Naive thymus-derived CD4-positive, alpha-beta T cell (primary cell): ENCODE data around the gene CHAF1B. TPM values are rescaled to one million over a fixed set of nuclear protein-coding genes. Genes with fewer than 3 reads are reported as not detected.
"Not testable (repeated sequence)": the region's sequence is repeated elsewhere in the genome, so short reads cannot be mapped to it uniquely, and the experiment has no call there.

Experiments used
- ATAC-seq: fragments of 150-1000 bp; cut with Tn5 transposase; 2 replicates; pipeline ENCODE4 v1.10.0; 2021; ENCODE audit warnings: mild to moderate bottlenecking, moderate library complexity
- CTCF ChIA-PET: fragments of 350-600 bp; sonication (Branson Sonifier 250); formaldehyde crosslinking; loops from one replicate; lab custom pipeline; 2021; ENCODE audit warnings: antibody characterized with exemption; lab: Charles Lee
- POLR2A ChIA-PET: fragments of 350-600 bp; sonication (Branson Sonifier 250); formaldehyde crosslinking; loops from one replicate; lab custom pipeline; 2021; ENCODE audit warnings: antibody characterized with exemption, inconsistent platforms; lab: Charles Lee
- DNase-seq, 9 donors: peaks; one replicate each; pipeline versions ENCODE4 v3.0.0 to v3.0.0-alpha.2; 2020 to 2022; ENCODE audit warnings: mixed read lengths in 1 of 9
- H3K27ac ChIP-seq: one replicate; pipeline ENCODE4 v1.7.0; 2013; ENCODE audit warnings: mild to moderate bottlenecking, low read depth, low read length, moderate library complexity
- H3K27me3 ChIP-seq, 2 donors: one replicate each; pipeline ENCODE4 v1.7.0; 2013; ENCODE audit warnings: low read length in 2 of 2, mild to moderate bottlenecking in 2 of 2, moderate library complexity in 2 of 2; ENCODE audit not compliant: control insufficient read depth in 2 of 2, insufficient read depth in 2 of 2
- H3K36me3 ChIP-seq, 3 experiments: 1 replicate in 2 of 3; 2 replicates in 1 of 3; pipeline ENCODE4 v1.7.0; 2013; ENCODE audit warnings: low read length in 3 of 3, mild to moderate bottlenecking in 3 of 3, moderate library complexity in 1 of 3; ENCODE audit not compliant: insufficient read depth in 3 of 3, control insufficient read depth in 2 of 3
- H3K4me1 ChIP-seq, 2 donors: one replicate each; pipeline ENCODE4 v1.7.0; 2013; ENCODE audit warnings: low read length in 2 of 2, mild to moderate bottlenecking in 2 of 2, moderate library complexity in 1 of 2; ENCODE audit not compliant: control insufficient read depth in 2 of 2, insufficient read depth in 2 of 2
- H3K4me3 ChIP-seq: 2 replicates; pipeline ENCODE4 v1.7.0; 2013; ENCODE audit warnings: mild to moderate bottlenecking, low read length
- H3K9me3 ChIP-seq, 3 experiments: 1 replicate in 2 of 3; 2 replicates in 1 of 3; pipeline ENCODE4 v1.7.0; 2013; ENCODE audit warnings: low read length in 3 of 3; ENCODE audit not compliant: control insufficient read depth in 2 of 3
- H3K27ac Mint-ChIP-seq, 9 donors: one replicate each; pipeline ENCODE4 v1.8.0; 2020 to 2022; ENCODE audit warnings: mixed read lengths in 9 of 9, mild to moderate bottlenecking in 8 of 9, moderate library complexity in 5 of 9, inconsistent platforms in 2 of 9
- H3K27me3 Mint-ChIP-seq, 5 donors: one replicate each; pipeline ENCODE4 v1.8.0; 2021 to 2022; ENCODE audit warnings: mixed read lengths in 5 of 5, mild to moderate bottlenecking in 1 of 5
- H3K36me3 Mint-ChIP-seq, 5 donors: one replicate each; pipeline ENCODE4 v1.8.0; 2020 to 2022; ENCODE audit warnings: mixed read lengths in 5 of 5, mild to moderate bottlenecking in 3 of 5, inconsistent platforms in 1 of 5
- H3K4me1 Mint-ChIP-seq, 7 donors: one replicate each; pipeline ENCODE4 v1.8.0; 2020 to 2022; ENCODE audit warnings: mixed read lengths in 7 of 7, mild to moderate bottlenecking in 3 of 7, inconsistent platforms in 1 of 7
- H3K4me3 Mint-ChIP-seq, 10 donors: one replicate each; pipeline ENCODE4 v1.8.0; 2020 to 2022; ENCODE audit warnings: mild to moderate bottlenecking in 10 of 10, mixed read lengths in 10 of 10, moderate library complexity in 6 of 10, inconsistent platforms in 2 of 10
- H3K9me3 Mint-ChIP-seq, 11 donors: one replicate each; pipeline ENCODE4 v1.8.0; 2020 to 2022; ENCODE audit warnings: mixed read lengths in 11 of 11, mild to moderate bottlenecking in 4 of 11, inconsistent platforms in 1 of 11, moderate library complexity in 1 of 11
- intact Hi-C, 2 donors: fragments of 100-400 bp; cut with micrococcal nuclease; formaldehyde crosslinking; loops; one replicate each; pipeline ENCODE4 v1.15.1; 2023
- polyA plus RNA-seq, 2 donors: library from polyadenylated mRNA; unstranded; fragments of 300-500 nt; fragmentation: Illumina TruSeq; gene quantifications; one replicate each; pipeline ENCODE4 v1.2.3, GENCODE V29; 2021
- total RNA-seq, 6 experiments: library from RNA in 5 of 6; stranded (reverse) in 5 of 6; gene quantifications; 1 replicate in 5 of 6; 2 replicates in 1 of 6; pipeline ENCODE4 v1.2.3 and lab custom pipeline; 2021 to 2026

CHAF1B gene
- total and polyA plus RNA-seq, 7 experiments from 2014 or later: 0.61 to 21.4 (median 1.9) TPM

DNA sequence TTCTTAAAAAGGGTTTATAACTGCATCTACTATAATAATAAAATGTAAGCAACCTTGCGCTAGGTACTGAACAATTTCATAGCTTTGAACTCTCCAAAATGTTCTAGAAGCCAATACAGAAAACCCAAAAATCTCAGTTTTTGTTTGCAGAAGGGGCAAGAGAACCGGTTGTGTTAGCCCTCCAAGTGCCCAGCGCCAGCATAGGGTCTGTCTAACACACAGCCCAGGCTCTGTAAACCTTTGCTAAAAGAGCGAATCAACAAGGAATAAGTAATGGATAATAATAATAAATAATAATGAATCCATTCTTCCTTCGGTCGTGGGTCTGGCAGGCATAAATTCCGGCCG, 333 bp upstream of the CHAF1B start:
- Histone ChIP-seq H3K4me1 (peaks cover 0 to 4% of the 10 kb centered on the region in 2 donors), H3K27me3 (no peaks in the 10 kb centered on the region), H3K9me3 (no peaks in the 10 kb centered on the region), H3K36me3 (no peaks in the 10 kb centered on the region), H3K4me3 (no peak overlapping the region), H3K27ac (no peak overlapping the region)
- H3K9me3 Mint-ChIP-seq: no peaks in the 10 kb centered on the region
- no peak overlapping the region for H3K27ac Mint-ChIP-seq
- ATAC-seq (no peak), DNase-seq (no peak)
- peak overlapping the region in 8 of 10 donors; percentile 24 to 71 (median 50) for H3K4me3 Mint-ChIP-seq
- H3K27me3 Mint-ChIP-seq: no peaks in the 10 kb centered on the region
- H3K4me1 Mint-ChIP-seq: peaks cover 4 to 30% (median 6%) of the 10 kb centered on the region in 7 donors
- POLR2A ChIA-PET: interaction anchor here (1.4 to 1.5 kb wide), 2 partner anchors 8 to 65 kb away, joined by 4 read pairs; partner anchors contain the start of gene MORC3
- CTCF ChIA-PET: no interaction called here
- intact Hi-C loops: loop anchor here (1.0 to 5.0 kb wide), 6 partner anchors 65 to 1768 kb away; partner anchors contain the start of genes DOP1B (in 2 of the 2), MORC3 (in 2 of the 2), SETD4 (in 2 of the 2) and RCAN1 (in 1 of the 2)
- peaks cover 0 to 5% (median 0%) of the 10 kb centered on the region in 5 donors for H3K36me3 Mint-ChIP-seq

DNA sequence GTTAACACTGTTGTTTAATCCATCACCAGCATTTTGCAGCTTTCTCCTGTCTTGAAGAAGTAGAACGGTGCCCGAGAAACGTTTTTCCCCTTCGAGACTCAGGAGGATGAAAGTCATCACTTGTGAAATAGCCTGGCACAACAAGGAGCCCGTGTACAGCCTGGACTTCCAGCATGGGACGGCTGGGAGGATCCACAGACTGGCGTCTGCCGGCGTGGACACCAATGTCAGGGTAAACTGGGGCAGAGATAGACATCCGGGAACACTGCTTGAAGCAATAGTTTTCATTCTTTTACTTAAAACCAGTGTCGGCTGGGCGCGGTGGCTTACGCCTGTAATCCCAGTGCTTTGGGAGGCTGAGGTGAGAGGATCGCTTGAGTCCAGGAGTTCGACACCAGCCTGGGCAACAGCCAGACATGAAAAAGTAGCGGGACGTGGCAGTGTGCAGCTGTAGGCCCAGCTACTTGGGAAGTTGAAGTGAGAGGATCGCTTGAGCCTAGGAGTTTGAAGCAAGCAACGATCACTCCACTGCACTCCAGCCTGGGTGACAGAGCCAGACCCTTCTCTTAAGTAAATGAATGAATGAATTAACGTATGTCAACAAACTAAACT, 945 bp downstream of the CHAF1B start:
- intact Hi-C loops: loop anchor here in 1 of 2 donors (5.0 kb wide), 2 partner anchors 99 to 1769 kb away; partner anchors contain the start of gene RCAN1
- peak overlapping the region in 8 of 9 donors; percentile 7 to 83 (median 40) for H3K27ac Mint-ChIP-seq
- H3K27me3 Mint-ChIP-seq: no peaks in the 10 kb centered on the region
- POLR2A ChIA-PET: interaction anchor here (0.7 to 1.5 kb wide), 3 partner anchors 9 to 1172 kb away, joined by 3 to 4 read pairs (median 4); partner anchors contain the start of gene MORC3
- Histone ChIP-seq H3K27me3 (no peaks in the 10 kb centered on the region), H3K36me3 (no peaks in the 10 kb centered on the region), H3K27ac (peak overlapping the region; percentile 68), H3K4me1 (peaks cover 0 to 4% of the 10 kb centered on the region in 2 donors), H3K9me3 (no peaks in the 10 kb centered on the region), H3K4me3 (peak overlapping the region; percentile 77)
- DNase-seq (peak in 1 of 9 donors; percentile 11), ATAC-seq (no peak)
- peaks cover 4 to 30% (median 6%) of the 10 kb centered on the region in 7 donors for H3K4me1 Mint-ChIP-seq
- CTCF ChIA-PET: no interaction called here
- H3K4me3 Mint-ChIP-seq: peak overlapping the region; percentile 70 to 89 (median 85)
- no peaks in the 10 kb centered on the region for H3K9me3 Mint-ChIP-seq
- peaks cover 0 to 7% (median 0%) of the 10 kb centered on the region in 5 donors for H3K36me3 Mint-ChIP-seq

DNA sequence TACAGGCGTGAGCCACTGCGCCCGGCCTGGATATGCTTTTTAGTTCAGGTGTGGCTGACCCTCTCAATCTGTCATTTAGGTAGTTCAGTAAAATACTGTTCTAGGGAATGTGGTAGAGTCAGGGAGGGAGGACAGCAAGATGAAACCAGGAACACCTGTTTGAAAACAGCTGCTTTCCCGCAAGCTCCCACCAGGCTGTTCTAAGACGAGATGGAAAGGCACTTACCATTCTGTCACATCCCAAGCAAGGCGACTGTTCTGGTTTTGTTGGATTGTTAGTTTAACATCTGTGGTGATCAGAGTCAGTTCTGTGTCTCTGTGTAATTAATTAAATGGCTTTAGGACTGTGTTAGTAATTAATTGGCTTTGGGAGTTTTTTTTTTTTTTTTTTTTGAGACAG, 2.9 kb downstream of the CHAF1B start:
- peaks cover 0 to 4% of the 10 kb centered on the region in 2 donors for H3K4me1 ChIP-seq
- no peak overlapping the region for H3K4me3 ChIP-seq
- ATAC-seq: no peak
- DNase-seq: no peak
- ChIA-PET CTCF (no interaction called here), POLR2A (no interaction called here)
- H3K9me3 ChIP-seq: no peaks in the 10 kb centered on the region
- H3K36me3 ChIP-seq: no peaks in the 10 kb centered on the region
- Mint-ChIP-seq H3K36me3 (peaks cover 0 to 19% (median 10%) of the 10 kb centered on the region in 5 donors), H3K27ac (peak overlapping the region in 1 of 9 donors; percentile 9), H3K9me3 (peaks cover 0 to 12% (median 2%) of the 10 kb centered on the region in 11 donors), H3K4me1 (peaks cover 0 to 27% (median 6%) of the 10 kb centered on the region in 7 donors), H3K4me3 (no peak overlapping the region), H3K27me3 (no peaks in the 10 kb centered on the region)
- H3K27me3 ChIP-seq: no peaks in the 10 kb centered on the region
- no peak overlapping the region for H3K27ac ChIP-seq
- intact Hi-C loops: loop anchor here in 1 of 2 donors (5.0 kb wide), 2 partner anchors 101 to 1771 kb away; partner anchors contain the start of gene RCAN1

DNA sequence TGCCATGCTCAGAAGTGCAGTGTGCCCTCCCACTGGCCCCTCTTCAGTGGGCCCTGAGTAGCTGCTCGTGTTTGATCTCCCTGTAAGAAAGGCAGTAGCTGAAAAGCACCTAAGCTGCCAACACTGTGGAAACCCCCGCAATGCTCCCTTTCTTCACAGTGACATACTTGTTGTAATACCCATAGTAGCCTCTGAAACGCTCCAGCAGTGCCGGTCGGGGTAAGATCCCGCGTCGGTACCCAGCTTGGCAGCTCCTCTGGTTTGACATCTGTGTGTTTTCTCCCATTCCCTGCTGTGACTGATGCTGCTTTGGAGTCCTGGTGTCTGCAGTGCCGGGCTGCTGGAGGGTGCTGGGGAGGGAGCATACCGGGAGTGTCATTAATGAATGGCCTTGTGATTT, 3.6 kb downstream of the CHAF1B start:
- no peaks in the 10 kb centered on the region for H3K36me3 ChIP-seq
- Mint-ChIP-seq H3K36me3 (peaks cover 0 to 23% (median 10%) of the 10 kb centered on the region in 5 donors), H3K9me3 (peaks cover 0 to 12% (median 2%) of the 10 kb centered on the region in 11 donors), H3K27me3 (no peaks in the 10 kb centered on the region), H3K4me3 (no peak overlapping the region), H3K27ac (no peak overlapping the region), H3K4me1 (peaks cover 0 to 27% (median 6%) of the 10 kb centered on the region in 7 donors)
- no peak overlapping the region for H3K4me3 ChIP-seq
- H3K27me3 ChIP-seq: no peaks in the 10 kb centered on the region
- H3K27ac ChIP-seq: no peak overlapping the region
- ChIA-PET CTCF (no interaction called here), POLR2A (no interaction called here)
- no peaks in the 10 kb centered on the region for H3K9me3 ChIP-seq
- intact Hi-C loops: loop anchor here in 1 of 2 donors (5.0 kb wide), 2 partner anchors 102 to 1772 kb away; partner anchors contain the start of gene RCAN1
- peaks cover 0 to 4% of the 10 kb centered on the region in 2 donors for H3K4me1 ChIP-seq
- DNase-seq: no peak
- ATAC-seq: no peak

DNA sequence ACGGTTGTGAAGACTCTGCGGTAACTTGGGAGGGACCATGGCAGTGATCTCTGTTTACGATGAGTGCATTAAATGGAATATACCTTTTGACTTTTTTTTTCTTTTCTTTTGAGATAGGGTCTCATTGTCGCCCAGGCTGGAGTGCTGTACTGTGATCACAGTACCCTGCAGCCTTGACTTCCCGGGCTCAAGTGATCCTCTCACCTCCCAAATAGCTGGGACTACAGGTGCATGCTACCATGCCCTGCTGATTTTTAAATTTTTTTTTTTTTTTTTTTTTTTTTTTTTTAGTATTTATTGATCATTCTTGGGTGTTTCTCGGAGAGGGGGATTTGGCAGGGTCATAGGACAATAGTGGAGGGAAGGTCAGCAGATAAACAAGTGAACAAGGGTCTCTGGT, 6.5 kb downstream of the CHAF1B start:
- POLR2A ChIA-PET, H3K27ac ChIP-seq, H3K27me3 Mint-ChIP-seq, H3K27me3 ChIP-seq, DNase-seq, H3K27ac Mint-ChIP-seq, H3K9me3 ChIP-seq, H3K4me1 ChIP-seq, H3K4me3 Mint-ChIP-seq, H3K4me3 ChIP-seq, H3K36me3 ChIP-seq, intact Hi-C loops, ATAC-seq, CTCF ChIA-PET: not testable (repeated sequence)
- Mint-ChIP-seq H3K36me3 (peaks cover 0 to 29% (median 23%) of the 10 kb centered on the region in 5 donors), H3K4me1 (peaks cover 0 to 20% (median 0%) of the 10 kb centered on the region in 7 donors), H3K9me3 (peaks cover 0 to 12% (median 2%) of the 10 kb centered on the region in 11 donors)

DNA sequence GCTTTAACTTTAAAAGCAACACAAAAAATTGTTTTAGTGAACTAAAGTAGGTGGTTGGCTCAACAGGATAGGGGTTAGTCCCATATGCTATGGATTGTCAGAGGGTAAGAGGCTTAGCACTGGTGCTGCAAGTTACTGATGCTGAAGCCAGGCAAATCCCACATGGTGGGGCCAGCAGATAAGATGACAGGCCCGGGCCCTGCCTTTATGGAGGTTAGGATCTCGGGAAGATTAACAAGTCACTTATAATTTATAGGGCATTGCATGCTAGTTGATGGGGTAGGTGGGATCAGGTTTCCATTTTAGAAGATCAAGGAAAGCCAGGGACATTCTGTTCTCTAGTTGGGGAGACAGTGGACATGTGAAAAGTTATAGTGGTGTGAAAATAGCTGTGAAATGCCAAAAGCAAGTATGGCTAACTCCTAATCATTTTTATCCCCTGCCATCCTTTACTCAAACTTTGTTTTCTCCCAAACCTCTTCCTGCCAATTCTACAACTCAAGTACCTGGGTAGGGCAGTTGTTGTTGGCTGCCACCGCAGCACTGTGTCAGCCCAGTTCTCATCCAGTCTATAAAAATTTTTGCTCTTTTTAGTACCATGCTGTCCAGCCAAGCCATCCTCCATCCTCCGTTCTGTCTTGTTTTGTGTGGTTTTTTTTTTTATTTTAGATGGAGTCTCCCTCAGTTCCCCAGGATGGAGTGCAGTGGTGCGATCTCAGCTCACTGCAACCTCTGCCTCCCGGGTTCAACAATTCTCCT, 10.3 kb downstream of the CHAF1B start:
- Mint-ChIP-seq H3K36me3 (peaks cover 3 to 42% (median 33%) of the 10 kb centered on the region in 5 donors), H3K27ac (no peak overlapping the region), H3K4me3 (no peak overlapping the region), H3K9me3 (peaks cover 0 to 12% (median 2%) of the 10 kb centered on the region in 11 donors), H3K27me3 (no peaks in the 10 kb centered on the region), H3K4me1 (peaks cover 0 to 3% (median 0%) of the 10 kb centered on the region in 7 donors)
- CTCF ChIA-PET: no interaction called here
- Histone ChIP-seq H3K9me3 (no peaks in the 10 kb centered on the region), H3K36me3 (no peaks in the 10 kb centered on the region), H3K4me1 (no peaks in the 10 kb centered on the region), H3K4me3 (no peak overlapping the region), H3K27me3 (no peaks in the 10 kb centered on the region), H3K27ac (no peak overlapping the region)
- POLR2A ChIA-PET: no interaction called here
- DNase-seq (no peak), ATAC-seq (no peak)
- intact Hi-C loops: no loop called here
